Activated T-cell treated with anti-CD3 and anti-CD28 coated beads, Interleukin-2, amount 50 U/mL, for 1 hour (primary cell): Measurements from ENCODE around the gene CERS1.

ENCODE experiments used
- DNase-seq: peaks from one replicate; pipeline ENCODE4 v3.0.0-alpha.2; 2020

Gene CERS1

GRCh38 chr19:18898607-18899408, 2.9 kb upstream of the CERS1 start:
- DNase-seq, result no peak

- no peak for DNase-seq
Measured at GRCh38 chr19:18898081-18898606, 2.2 kb upstream of the CERS1 start.

- no peak for DNase-seq
Measured at GRCh38 chr19:18897094-18898029, 1.4 kb upstream of the CERS1 start.

- DNase-seq, result no peak
Measured at GRCh38 chr19:18896421-18896841, 473 bp upstream of the CERS1 start.

- DNase-seq, result no peak
Measured at GRCh38 chr19:18895038-18895823, 727 bp downstream of the CERS1 start.

- DNase-seq, result no peak
Measured at GRCh38 chr19:18894254-18895037, 1.5 kb downstream of the CERS1 start.

- no peak for DNase-seq
Measured at GRCh38 chr19:18893587-18894253, 2.2 kb downstream of the CERS1 start.

- DNase-seq, result no peak
Measured at GRCh38 chr19:18889949-18890745, 5.8 kb downstream of the CERS1 start.

GRCh38 chr19:18886972-18887371, 9.0 kb downstream of the CERS1 start:
- DNase-seq, result no peak

GRCh38 chr19:18883526-18884304, 12.2 kb downstream of the CERS1 start:
- DNase-seq, result no peak

- no peak for DNase-seq
Measured at GRCh38 chr19:18881491-18881890, 14.5 kb downstream of the CERS1 start.

GRCh38 chr19:18879579-18880373, 16.2 kb downstream of the CERS1 start:
- DNase-seq, result no peak

- DNase-seq, result no peak
Measured at GRCh38 chr19:18878858-18879578, 16.9 kb downstream of the CERS1 start.

GRCh38 chr19:18878058-18878797, 17.7 kb downstream of the CERS1 start:
- no peak for DNase-seq

GRCh38 chr19:18876865-18877264, 19.1 kb downstream of the CERS1 start:
- DNase-seq, result no peak

- no peak for DNase-seq
Measured at GRCh38 chr19:18875726-18876125, 20.2 kb downstream of the CERS1 start.

GRCh38 chr19:18871543-18871942, 24.4 kb downstream of the CERS1 start:
- no peak for DNase-seq
